MM.1S (cell line): Measurements from ENCODE around the gene ATXN8OS.

Experiments used
- DNase-seq: peaks from one replicate; pipeline ENCODE4 v3.0.0-alpha.2; 2015
- H2AFZ ChIP-seq: fragments of 300-600 bp; sonication (generic); 2 replicates; pipeline ENCODE4 v1.6.0; 2016; ENCODE audit warnings: antibody characterized with exemption, low read length
- H3F3A ChIP-seq: fragments of 300-600 bp; sonication (generic); 2 replicates; pipeline ENCODE4 v1.6.1; 2016; ENCODE audit warnings: mild to moderate bottlenecking, antibody characterized with exemption, low read length, moderate library complexity, mixed read lengths; ENCODE audit not compliant: insufficient read depth
- H3K27ac ChIP-seq: fragments of 300-600 bp; sonication (generic); 2 replicates; pipeline ENCODE4 v1.5.1; 2016; ENCODE audit warnings: mild to moderate bottlenecking, low read length
- H3K27me3 ChIP-seq: fragments of 300-600 bp; sonication (generic); replicated peaks from 2 replicates; pipeline ENCODE4 v1.6.0; 2016; ENCODE audit warnings: low read length; ENCODE audit not compliant: insufficient read depth
- H3K36me3 ChIP-seq: fragments of 300-600 bp; sonication (generic); replicated peaks from 2 replicates; pipeline ENCODE4 v1.6.1; 2016; ENCODE audit warnings: mild to moderate bottlenecking, low read length, mixed read lengths; ENCODE audit not compliant: insufficient read depth
- H3K4me1 ChIP-seq: fragments of 300-600 bp; sonication (generic); 2 replicates; pipeline ENCODE4 v1.6.1; 2016; ENCODE audit warnings: low read length, mixed read lengths
- H3K4me2 ChIP-seq: fragments of 300-600 bp; sonication (generic); 2 replicates; pipeline ENCODE4 v1.6.0; 2016; ENCODE audit warnings: low read depth, low read length
- H3K4me3 ChIP-seq: fragments of 300-600 bp; sonication (generic); 2 replicates; pipeline ENCODE4 v1.5.1; 2016; ENCODE audit warnings: low read length, mixed read lengths
- H3K79me2 ChIP-seq: fragments of 300-600 bp; sonication (generic); 2 replicates; pipeline ENCODE4 v1.6.1; 2016; ENCODE audit warnings: mixed run types, low read length, mixed read lengths
- H3K9ac ChIP-seq: fragments of 300-600 bp; sonication (generic); 2 replicates; pipeline ENCODE4 v1.6.1; 2016; ENCODE audit warnings: low read length, mixed read lengths
- H3K9me2 ChIP-seq: fragments of 300-600 bp; sonication (generic); replicated peaks from 2 replicates; pipeline ENCODE4 v1.6.1; 2016; ENCODE audit warnings: mild to moderate bottlenecking, low read length, mixed read lengths; ENCODE audit not compliant: insufficient read depth
- H3K9me3 ChIP-seq: fragments of 300-600 bp; sonication (generic); replicated peaks from 2 replicates; pipeline ENCODE4 v1.6.1; 2016; ENCODE audit warnings: mild to moderate bottlenecking, low read length, mixed read lengths; ENCODE audit not compliant: insufficient read depth
- H4K20me1 ChIP-seq: fragments of 300-600 bp; sonication (generic); 2 replicates; pipeline ENCODE4 v1.6.1; 2016; ENCODE audit warnings: mild to moderate bottlenecking, low read length, moderate library complexity, mixed read lengths; ENCODE audit not compliant: insufficient read depth
- CTCF ChIP-seq: fragments of 300-600 bp; sonication (generic); IDR thresholded peaks from 2 replicates; pipeline ENCODE4 v1.5.1; 2016; ENCODE audit warnings: antibody characterized with exemption, low read length, mixed read lengths
- EZH2 ChIP-seq: fragments of 300-600 bp; sonication (generic); optimal IDR thresholded peaks from 2 replicates; pipeline ENCODE3; 2017; ENCODE audit warnings: low read depth, mild to moderate bottlenecking, antibody characterized with exemption, low read length, mixed read lengths
- EZH2phosphoT487 ChIP-seq: fragments of 300-600 bp; sonication (generic); IDR thresholded peaks from 2 replicates; pipeline ENCODE4 v1.6.1; 2018; ENCODE audit warnings: antibody characterized with exemption, low read length

Gene ATXN8OS

GRCh38 chr13:70170689-70171088 is 63.1 kb downstream of the ATXN8OS start:
- H3K79me2 ChIP-seq: no peaks in the 10 kb centered on the region
- no peaks in the 10 kb centered on the region for H3K9me2 ChIP-seq
- DNase-seq: no peak
- H3F3A ChIP-seq: no peaks in the 10 kb centered on the region
- H2AFZ ChIP-seq: no peak overlapping the region
- H3K27ac ChIP-seq: no peak overlapping the region
- no peaks in the 10 kb centered on the region for H3K27me3 ChIP-seq
- no peaks in the 10 kb centered on the region for H4K20me1 ChIP-seq
- H3K9ac ChIP-seq: no peak overlapping the region
- H3K4me2 ChIP-seq: no peak overlapping the region
- H3K36me3 ChIP-seq: no peaks in the 10 kb centered on the region
- TF ChIP-seq EZH2: no peak
- no peak for TF ChIP-seq CTCF
- no peak for TF ChIP-seq EZH2phosphoT487
- H3K4me1 ChIP-seq: no peaks in the 10 kb centered on the region
- H3K4me3 ChIP-seq: no peak overlapping the region
- H3K9me3 ChIP-seq: no peaks in the 10 kb centered on the region

GRCh38 chr13:70171151-70171550 is 63.5 kb downstream of the ATXN8OS start:
- H3K27ac ChIP-seq: no peak overlapping the region
- no peaks in the 10 kb centered on the region for H3K4me1 ChIP-seq
- DNase-seq: no peak

GRCh38 chr13:70172946-70173597 is 65.4 kb downstream of the ATXN8OS start:
- Histone ChIP-seq H3K27ac (no peak overlapping the region), H3K36me3 (no peaks in the 10 kb centered on the region), H3F3A (no peaks in the 10 kb centered on the region), H3K9me2 (no peaks in the 10 kb centered on the region), H3K4me3 (no peak overlapping the region), H3K27me3 (no peaks in the 10 kb centered on the region), H2AFZ (no peak overlapping the region), H4K20me1 (no peaks in the 10 kb centered on the region), H3K9ac (no peak overlapping the region), H3K9me3 (no peaks in the 10 kb centered on the region), H3K4me2 (no peak overlapping the region), H3K79me2 (no peaks in the 10 kb centered on the region), H3K4me1 (no peaks in the 10 kb centered on the region)
- no peak for DNase-seq
- TF ChIP-seq CTCF (no peak), EZH2phosphoT487 (no peak)

More at GRCh38 chr13:70171151-70171550, 63.5 kb downstream of the ATXN8OS start:
- H3K79me2 ChIP-seq: no peaks in the 10 kb centered on the region
- no peaks in the 10 kb centered on the region for H4K20me1 ChIP-seq
- TF ChIP-seq EZH2: no peak
- no peak for TF ChIP-seq CTCF
- TF ChIP-seq EZH2phosphoT487: no peak
- H2AFZ ChIP-seq: no peak overlapping the region
- no peak overlapping the region for H3K4me2 ChIP-seq
- H3K27me3 ChIP-seq: no peaks in the 10 kb centered on the region
- no peaks in the 10 kb centered on the region for H3K9me2 ChIP-seq
- no peaks in the 10 kb centered on the region for H3K9me3 ChIP-seq
- H3K36me3 ChIP-seq: no peaks in the 10 kb centered on the region
- H3K9ac ChIP-seq: no peak overlapping the region
- H3K4me3 ChIP-seq: no peak overlapping the region
- H3F3A ChIP-seq: no peaks in the 10 kb centered on the region
